HG03442 (cell line): ENCODE data around the gene OR51A4.
"Not testable (repeated sequence)": the region's sequence is repeated elsewhere in the genome, so short reads cannot be mapped to it uniquely, and the experiment has no call there.

ENCODE experiments used
- ATAC-seq: cut with Tn5 transposase; IDR thresholded peaks from one replicate; pipeline ENCODE4 v1.9.1; 2021; ENCODE audit warnings: mild to moderate bottlenecking, moderate library complexity; ENCODE audit not compliant: unreplicated experiment

OR51A4 gene

DNA sequence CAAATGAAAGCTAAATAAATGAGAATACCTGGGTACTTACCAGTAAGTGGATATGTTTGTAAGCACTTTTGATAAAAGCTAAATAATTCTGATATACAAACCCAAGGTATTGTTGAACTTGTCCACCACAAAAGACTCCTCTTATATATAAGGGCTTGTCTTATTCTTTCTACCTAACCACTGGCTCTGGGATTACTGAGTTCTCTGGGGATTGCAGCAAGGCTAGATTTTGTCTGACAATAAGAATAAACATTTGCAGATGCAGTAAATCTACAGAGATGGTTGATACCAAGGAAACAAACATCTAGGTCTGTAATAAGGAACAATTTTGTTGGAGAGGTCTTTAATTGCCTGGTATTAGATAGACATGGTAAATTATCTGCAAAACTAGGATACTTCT lies at the start of gene OR51A4:
Gene OR51A4, minus strand, starts transcription at position 101 of the 400 bp plus-strand sequence. CDS start 505 bp downstream, outside the sequence.
- no peak for ATAC-seq

DNA sequence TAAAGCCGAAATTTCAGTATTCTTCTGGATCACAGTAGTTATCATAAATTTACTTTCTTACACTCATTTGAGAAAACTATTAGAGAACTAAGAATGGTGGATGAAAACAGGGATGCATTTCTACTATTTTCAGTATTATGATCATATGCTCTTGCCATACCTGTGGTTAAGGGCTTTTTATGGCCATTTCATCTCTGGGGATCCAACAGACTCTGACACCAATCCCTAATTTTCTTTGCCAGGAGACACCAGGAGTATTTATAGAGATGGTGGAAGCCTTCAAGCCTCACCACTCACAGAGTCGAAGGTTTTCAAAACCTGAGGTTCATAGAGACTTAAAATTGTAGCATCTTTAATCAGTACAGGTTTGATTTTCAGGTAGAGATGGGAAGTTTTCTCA lies 47.1 kb upstream of the OR51A4 start, which contains the start of gene OR51L1:
Gene OR51L1, plus strand, starts transcription at position 301 of the 400 bp plus-strand sequence. CDS start 4,132 bp downstream, outside the sequence.
- no peak for ATAC-seq

GRCh38 chr11:4991060-4991459 lies 43.7 kb upstream of the OR51A4 start:
- ATAC-seq, result peak; percentile 39

GRCh38 chr11:4983841-4984240 lies 36.4 kb upstream of the OR51A4 start:
- ATAC-seq, result no peak

- no peak for ATAC-seq
These were observed 35.3 kb upstream of the OR51A4 start for GRCh38 chr11:4982678-4983077.

- no peak for ATAC-seq
These were observed 31.6 kb upstream of the OR51A4 start for GRCh38 chr11:4979036-4979435.

- no peak for ATAC-seq
These were observed 28.0 kb upstream of the OR51A4 start for GRCh38 chr11:4975436-4975835.

GRCh38 chr11:4962816-4963215 lies 15.4 kb upstream of the OR51A4 start:
- no peak for ATAC-seq

DNA sequence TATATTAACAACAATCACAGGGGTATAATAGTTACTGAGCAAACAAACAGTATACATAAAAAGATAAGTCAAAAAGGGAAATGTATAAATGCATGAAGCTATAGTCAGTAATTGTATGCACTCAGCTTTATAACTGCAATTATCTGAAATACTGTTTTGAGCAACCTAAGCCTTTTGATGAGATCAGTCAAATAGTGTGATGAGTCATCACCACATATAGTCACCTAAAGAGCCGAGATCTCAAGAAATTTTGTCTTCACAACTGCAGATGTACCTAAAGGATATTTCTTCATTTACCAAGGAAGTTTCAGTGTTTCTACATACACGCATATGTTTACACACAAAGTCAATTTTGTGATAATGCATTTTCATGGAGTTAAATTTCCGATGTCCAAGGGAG lies 13.5 kb upstream of the OR51A4 start:
- ATAC-seq, result no peak

DNA sequence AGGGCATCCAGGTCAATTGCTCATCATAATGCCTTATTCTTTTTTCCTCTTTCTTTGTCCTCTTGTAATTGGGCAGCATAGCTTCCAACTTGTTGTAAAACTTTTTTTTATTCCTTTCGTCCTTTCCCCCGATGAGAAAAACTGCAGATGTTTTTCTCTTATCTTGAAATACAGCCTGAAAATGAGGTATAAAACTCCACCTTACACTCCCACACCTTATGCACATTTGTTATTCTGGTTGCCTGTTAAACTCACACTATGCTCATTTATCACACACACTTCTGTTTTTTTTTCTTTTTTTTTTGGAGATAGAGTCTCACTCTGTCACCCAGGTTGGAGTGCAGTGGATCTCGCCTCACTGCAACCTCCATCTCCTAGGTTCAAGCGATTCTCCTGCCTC lies 10.0 kb upstream of the OR51A4 start:
- no peak for ATAC-seq

DNA sequence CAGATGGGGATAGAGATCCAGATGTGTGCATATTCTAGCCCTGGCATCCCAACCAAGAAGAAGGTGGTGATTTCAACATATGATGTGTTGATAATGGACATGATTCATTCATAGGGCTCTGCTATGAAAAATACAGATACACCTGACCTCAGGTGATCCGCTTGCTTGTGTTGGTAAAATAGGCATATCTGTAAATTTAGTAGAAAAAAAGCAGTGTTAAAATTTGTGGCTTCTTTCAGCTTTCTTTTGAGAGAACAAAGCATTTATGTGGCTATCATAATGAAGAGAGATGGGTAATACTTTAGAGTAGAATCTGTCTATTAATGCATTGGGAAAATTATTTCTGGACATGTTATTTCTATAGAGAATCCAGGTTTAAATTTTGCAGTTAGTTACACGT lies 8.2 kb upstream of the OR51A4 start, which contains the start of gene OR51A2:
Gene OR51A2, minus strand, starts transcription at position 101 of the 400 bp plus-strand sequence. Its CDS starts 0 bp downstream, at position 101.
- not testable (repeated sequence) for ATAC-seq

GRCh38 chr11:4936745-4937144 lies 10.7 kb downstream of the OR51A4 start:
- ATAC-seq, result no peak

DNA sequence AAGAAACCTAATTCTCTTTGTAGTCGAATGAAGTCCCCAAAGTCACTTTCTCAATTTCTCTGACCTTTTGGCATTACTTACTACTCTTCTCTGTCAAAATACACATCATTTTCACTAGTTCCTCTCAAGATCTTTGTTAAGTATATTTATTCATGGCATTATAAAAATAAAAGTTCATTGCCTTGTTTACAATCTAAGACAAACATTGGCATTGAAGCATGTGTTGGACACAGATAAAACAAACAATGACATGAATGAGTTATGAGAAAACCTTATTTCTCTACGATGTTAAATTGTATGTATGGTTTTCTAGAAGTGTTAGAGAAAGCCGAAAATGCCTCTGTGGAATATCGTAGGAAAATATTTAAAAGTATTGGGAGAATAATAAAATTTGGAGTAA lies 14.7 kb downstream of the OR51A4 start:
- no peak for ATAC-seq

GRCh38 chr11:4926608-4927007 lies 20.8 kb downstream of the OR51A4 start:
- ATAC-seq, result no peak

- ATAC-seq, result no peak
These were observed 23.2 kb downstream of the OR51A4 start, which contains the start of gene OR51G1 for GRCh38 chr11:4924239-4924638. Gene OR51G1, minus strand, starts transcription at chr11:4924339. Its CDS starts 0 bp downstream, at chr11:4924339.

DNA sequence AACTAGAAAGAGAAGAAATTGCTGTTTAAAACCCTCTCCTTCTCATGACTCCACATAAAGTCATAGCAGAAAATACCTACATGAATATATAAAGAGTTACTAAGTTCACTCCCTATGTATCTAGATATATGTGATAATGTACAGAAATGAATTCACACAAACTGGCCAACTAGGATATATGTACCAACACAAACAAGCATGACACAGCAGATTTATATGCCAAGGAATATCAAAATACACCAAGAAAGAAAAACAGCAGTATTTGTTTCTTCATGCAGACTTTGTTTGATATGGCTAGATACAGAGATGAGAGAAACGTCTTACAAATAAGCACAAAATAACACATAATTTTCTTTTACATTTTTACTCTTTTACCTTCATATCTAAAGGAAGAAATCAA lies 25.1 kb downstream of the OR51A4 start:
- ATAC-seq, result no peak

DNA sequence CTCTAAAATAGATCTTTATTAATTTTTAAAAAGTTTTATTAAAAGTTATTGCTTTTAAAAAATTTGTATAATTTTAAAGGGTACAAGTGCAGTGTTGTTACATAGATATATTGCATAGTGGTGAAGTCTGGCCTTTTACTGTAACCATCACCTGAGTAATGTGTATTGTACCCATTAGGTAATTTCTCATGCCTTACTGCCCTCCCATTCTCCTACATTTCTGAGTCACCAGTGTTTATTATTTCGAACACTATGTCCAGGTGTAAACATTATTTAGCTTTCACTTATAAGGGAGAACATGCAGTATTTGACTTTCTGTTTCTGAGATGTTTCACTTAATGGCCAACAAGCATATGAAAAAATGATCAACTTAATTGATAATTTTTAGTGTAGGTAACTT lies 25.6 kb downstream of the OR51A4 start:
- no peak for ATAC-seq

- ATAC-seq, result no peak
These were observed 28.2 kb downstream of the OR51A4 start, which contains the start of gene OR51G2 for GRCh38 chr11:4919250-4919649. Gene OR51G2, minus strand, starts transcription at chr11:4919350. Its CDS starts 3,687 bp downstream, at chr11:4915663.

DNA sequence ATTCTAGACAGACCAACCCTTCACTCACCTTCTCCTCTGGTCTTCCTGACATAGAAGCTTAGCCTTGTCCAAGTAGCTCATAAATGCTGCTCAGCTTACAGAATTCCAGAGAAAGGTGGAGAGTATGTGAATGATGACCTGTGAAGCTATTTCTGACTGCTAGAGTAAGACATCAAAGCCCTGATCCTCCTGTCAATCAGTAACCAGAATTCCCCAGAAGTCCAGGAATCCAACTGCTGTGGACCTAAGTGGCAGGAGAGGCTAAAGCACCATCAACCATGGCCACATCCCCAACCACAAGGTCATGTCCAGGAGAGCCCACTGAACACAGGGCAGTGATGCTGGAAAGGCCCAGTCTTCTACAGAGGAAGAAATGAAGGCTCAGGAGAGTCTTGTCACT lies 30.8 kb downstream of the OR51A4 start:
- no peak for ATAC-seq

DNA sequence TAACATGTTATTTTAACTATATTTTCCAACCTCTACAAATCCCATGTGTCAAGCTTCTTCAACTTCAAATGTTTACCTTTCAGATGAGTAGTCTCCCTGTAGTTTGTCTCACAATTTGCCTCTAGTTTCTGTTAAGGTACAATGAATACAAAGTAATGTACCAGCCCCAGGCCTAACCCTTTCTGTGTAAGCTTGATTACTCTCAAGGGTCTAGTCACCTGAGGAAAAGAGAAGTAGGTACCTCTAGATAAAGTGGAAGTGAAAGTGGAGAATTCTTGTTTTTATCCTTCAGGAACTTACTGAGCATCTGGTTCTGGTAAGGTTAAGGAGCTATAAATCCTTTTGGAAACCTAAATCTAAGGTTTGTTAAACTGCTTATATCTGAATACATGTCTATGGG lies 43.9 kb downstream of the OR51A4 start, which contains the start of gene OR51A7:
Gene OR51A7, plus strand, starts transcription at position 300 of the 400 bp plus-strand sequence. CDS start 3,587 bp downstream, outside the sequence.
- no peak for ATAC-seq
